ENCODE results near the gene MRI1.

MRI1 gene

GRCh38 chr19:13764101-13764807, at the start of gene MRI1:
Gene MRI1 (plus strand): TSS chr19:13764522. CDS start chr19:13764589, 67 bp downstream.
- no peak for TF ChIP-seq ARNT (IDR thresholded peaks at IDR 0.05)
- TF ChIP-seq TARDBP (IDR thresholded peaks at IDR 0.05) = peak; percentile 71; the same call in 1 of the 2 replicates
- peak; percentile 87 for DNase-seq (ENCODE audit: extremely low spot score)
- POLR2A ChIA-PET = interaction anchor here (0.6 to 2.1 kb wide), 12 partner anchors 8 to 612 kb away, joined by 3 to 31 read pairs (median 5); partner anchors contain the start of genes C19orf53 and ZSWIM4
- CTCF ChIA-PET = interaction anchor here (0.6 kb wide), 1 partner anchor 90 kb away, joined by 3 read pairs; no protein-coding TSS in a partner anchor

- POLR2A ChIA-PET = no interaction called here
- no peak for DNase-seq (ENCODE audit: extremely low spot score)
- CTCF ChIA-PET = no interaction called here
- TF ChIP-seq SP1 (IDR thresholded peaks at IDR 0.05) (no peak), FOXM1 (IDR thresholded peaks at IDR 0.05; ENCODE audit: borderline replicate concordance) (no peak), TARDBP (IDR thresholded peaks at IDR 0.05) (no peak), BHLHE40 (IDR thresholded peaks at IDR 0.05; ENCODE audit: borderline replicate concordance) (no peak), FOXK2 (IDR thresholded peaks at IDR 0.05) (no peak), L3MBTL2 (conservative IDR thresholded peaks at IDR 0.05) (no peak), PKNOX1 (IDR thresholded peaks at IDR 0.05) (no peak), ELF4 (IDR thresholded peaks at IDR 0.05) (no peak), NFRKB (IDR thresholded peaks at IDR 0.05) (no peak), ARNT (IDR thresholded peaks at IDR 0.05) (no peak), SUZ12 (IDR thresholded peaks at IDR 0.05) (no peak)
These were observed 47.1 kb upstream of the MRI1 start for GRCh38 chr19:13717194-13717643.

GRCh38 chr19:13718733-13719132, 45.6 kb upstream of the MRI1 start:
- POLR2A ChIA-PET = no interaction called here
- TF ChIP-seq FOXK2 (IDR thresholded peaks at IDR 0.05) = no peak
- TF ChIP-seq TARDBP (IDR thresholded peaks at IDR 0.05) = no peak
- no peak for TF ChIP-seq BHLHE40 (IDR thresholded peaks at IDR 0.05; ENCODE audit: borderline replicate concordance)
- no peak for TF ChIP-seq CTBP1 (IDR thresholded peaks at IDR 0.05; ENCODE audit: borderline replicate concordance)
- no peak for TF ChIP-seq L3MBTL2 (conservative IDR thresholded peaks at IDR 0.05)
- no peak for TF ChIP-seq PKNOX1 (IDR thresholded peaks at IDR 0.05)
- TF ChIP-seq ELF4 (IDR thresholded peaks at IDR 0.05) = no peak
- TF ChIP-seq FOXM1 (IDR thresholded peaks at IDR 0.05; ENCODE audit: borderline replicate concordance) = no peak
- no peak for TF ChIP-seq SP1 (IDR thresholded peaks at IDR 0.05)
- TF ChIP-seq HDGF (IDR thresholded peaks at IDR 0.05; ENCODE audit: borderline replicate concordance) = no peak
- TF ChIP-seq FOXA1 (IDR thresholded peaks at IDR 0.05) = no peak
- no peak for TF ChIP-seq ZNF384 (IDR thresholded peaks at IDR 0.05)
- no peak for TF ChIP-seq ARNT (IDR thresholded peaks at IDR 0.05)
- no peak for TF ChIP-seq SUZ12 (IDR thresholded peaks at IDR 0.05)
- no peak for TF ChIP-seq NFRKB (IDR thresholded peaks at IDR 0.05)
- no peak for TF ChIP-seq LEF1 (IDR thresholded peaks at IDR 0.05; ENCODE audit: borderline replicate concordance)
- CTCF ChIA-PET = no interaction called here
- DNase-seq (ENCODE audit: extremely low spot score) = no peak

GRCh38 chr19:13722146-13722545, 42.2 kb upstream of the MRI1 start:
- ChIA-PET CTCF (interaction anchor here (1.7 kb wide), 1 partner anchor 123 kb away, joined by 6 read pairs; no protein-coding TSS in a partner anchor), POLR2A (interaction anchor here (2.2 kb wide), 1 partner anchor 9 kb away, joined by 8 read pairs; no protein-coding TSS in a partner anchor)
- DNase-seq (ENCODE audit: extremely low spot score) = no peak
- no peak for TF ChIP-seq ARNT (IDR thresholded peaks at IDR 0.05)
- TF ChIP-seq PKNOX1 (IDR thresholded peaks at IDR 0.05) = no peak
- no peak for TF ChIP-seq NFRKB (IDR thresholded peaks at IDR 0.05)
- no peak for TF ChIP-seq FOXA1 (IDR thresholded peaks at IDR 0.05)
- TF ChIP-seq BHLHE40 (IDR thresholded peaks at IDR 0.05; ENCODE audit: borderline replicate concordance) = no peak
- TF ChIP-seq CTBP1 (IDR thresholded peaks at IDR 0.05; ENCODE audit: borderline replicate concordance) = no peak
- no peak for TF ChIP-seq FOXK2 (IDR thresholded peaks at IDR 0.05)
- TF ChIP-seq HDGF (IDR thresholded peaks at IDR 0.05; ENCODE audit: borderline replicate concordance) = no peak
- no peak for TF ChIP-seq ZNF384 (IDR thresholded peaks at IDR 0.05)
- no peak for TF ChIP-seq L3MBTL2 (conservative IDR thresholded peaks at IDR 0.05)
- no peak for TF ChIP-seq SUZ12 (IDR thresholded peaks at IDR 0.05)
- TF ChIP-seq SP1 (IDR thresholded peaks at IDR 0.05) = no peak

GRCh38 chr19:13723206-13723605, 41.1 kb upstream of the MRI1 start:
- TF ChIP-seq PKNOX1 (IDR thresholded peaks at IDR 0.05) (no peak), ELF4 (IDR thresholded peaks at IDR 0.05) (no peak), BHLHE40 (IDR thresholded peaks at IDR 0.05; ENCODE audit: borderline replicate concordance) (no peak), NFRKB (IDR thresholded peaks at IDR 0.05) (no peak)
- DNase-seq (ENCODE audit: extremely low spot score) = no peak
- POLR2A ChIA-PET = interaction anchor here (2.2 kb wide), 1 partner anchor 8 kb away, joined by 8 read pairs; no protein-coding TSS in a partner anchor
- CTCF ChIA-PET = no interaction called here

- POLR2A ChIA-PET = no interaction called here
- DNase-seq (ENCODE audit: extremely low spot score) = no peak
- CTCF ChIA-PET = no interaction called here
- TF ChIP-seq CTBP1 (IDR thresholded peaks at IDR 0.05; ENCODE audit: borderline replicate concordance) = no peak
- no peak for TF ChIP-seq SP1 (IDR thresholded peaks at IDR 0.05)
- no peak for TF ChIP-seq NFRKB (IDR thresholded peaks at IDR 0.05)
- TF ChIP-seq TARDBP (IDR thresholded peaks at IDR 0.05) = no peak
- TF ChIP-seq FOXM1 (IDR thresholded peaks at IDR 0.05; ENCODE audit: borderline replicate concordance) = no peak
- TF ChIP-seq BHLHE40 (IDR thresholded peaks at IDR 0.05; ENCODE audit: borderline replicate concordance) = no peak
- no peak for TF ChIP-seq HDGF (IDR thresholded peaks at IDR 0.05; ENCODE audit: borderline replicate concordance)
- no peak for TF ChIP-seq SUZ12 (IDR thresholded peaks at IDR 0.05)
- TF ChIP-seq ZNF384 (IDR thresholded peaks at IDR 0.05) = no peak
- TF ChIP-seq PKNOX1 (IDR thresholded peaks at IDR 0.05) = no peak
- no peak for TF ChIP-seq ELF4 (IDR thresholded peaks at IDR 0.05)
- TF ChIP-seq ARNT (IDR thresholded peaks at IDR 0.05) = no peak
- TF ChIP-seq FOXA1 (IDR thresholded peaks at IDR 0.05) = no peak
- TF ChIP-seq FOXK2 (IDR thresholded peaks at IDR 0.05) = no peak
- no peak for TF ChIP-seq LEF1 (IDR thresholded peaks at IDR 0.05; ENCODE audit: borderline replicate concordance)
- TF ChIP-seq L3MBTL2 (conservative IDR thresholded peaks at IDR 0.05) = no peak
These were observed 38.0 kb upstream of the MRI1 start for GRCh38 chr19:13726323-13726722.
